Hematopoietic multipotent progenitor cell treated with erythropoietin and hydrocortisone succinate and interleukin-3 and kit ligand, for 8 days (in vitro differentiated cells): ENCODE data around the gene RAD21L1.
"Not testable (repeated sequence)": the region's sequence is repeated elsewhere in the genome, so short reads cannot be mapped to it uniquely, and the experiment has no call there.

Experiments used
- DNase-seq: peaks from one replicate; pipeline ENCODE4 v3.0.0-alpha.2; 2015

RAD21L1 gene

DNA sequence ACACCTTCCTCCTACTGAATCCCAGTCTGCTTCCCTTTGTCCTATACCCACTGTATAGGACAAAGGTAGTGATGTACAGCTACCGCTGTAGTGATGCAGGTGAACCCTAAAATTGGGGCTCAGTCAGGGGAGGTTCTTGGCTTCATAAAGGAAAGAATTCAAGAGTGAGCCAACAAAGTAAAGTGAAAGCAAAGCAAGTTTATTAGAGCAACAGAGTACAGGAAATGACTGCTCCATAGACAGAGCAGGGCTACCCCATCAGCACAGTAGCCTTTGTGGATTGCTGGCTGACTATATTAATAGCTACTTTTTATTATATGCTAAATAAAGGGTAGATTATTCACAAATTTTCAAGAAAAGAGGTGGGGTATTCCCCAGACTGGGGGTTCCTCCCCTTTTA is 25.9 kb upstream of the RAD21L1 start:
- DNase-seq: no peak

DNA sequence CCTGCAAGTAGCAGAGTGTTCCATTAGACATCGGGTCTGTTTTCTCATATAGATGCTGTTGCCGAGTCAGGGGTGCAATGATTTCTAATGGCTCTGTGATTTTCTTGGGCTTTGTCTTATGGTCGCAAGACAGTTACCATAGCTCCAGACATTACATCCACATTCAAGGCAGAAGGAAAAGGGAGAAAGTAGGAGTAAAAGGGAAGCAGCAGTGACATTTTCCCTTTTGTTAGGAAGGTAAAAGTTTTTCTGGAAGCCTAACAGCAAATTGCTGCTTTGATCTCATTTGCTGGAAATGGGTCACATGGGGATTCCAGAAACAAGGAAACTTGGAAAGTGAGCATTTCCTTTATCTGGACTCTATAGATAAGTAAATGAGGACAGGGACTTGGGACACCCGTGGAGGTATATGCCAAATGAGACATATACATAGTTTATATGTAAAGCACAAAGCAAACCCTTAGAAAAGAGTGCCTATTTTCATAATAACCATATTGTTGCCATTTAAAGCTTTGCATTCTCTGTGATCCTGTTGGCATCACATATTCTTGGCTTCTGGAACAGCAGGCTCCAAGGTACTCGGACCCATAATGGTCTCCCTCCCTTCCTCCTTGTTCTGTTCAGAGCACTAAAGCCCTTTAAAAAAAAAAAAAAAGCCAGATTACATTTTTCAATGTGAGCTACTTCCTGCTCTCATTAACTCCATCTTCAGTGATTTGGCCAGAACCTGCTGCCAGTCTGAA is 22.9 kb upstream of the RAD21L1 start, which contains the start of gene C20orf202:
C20orf202 (plus strand) TSS at position 693 of the 743 bp plus-strand sequence. CDS start 132 bp downstream, outside the sequence.
- no peak for DNase-seq

DNA sequence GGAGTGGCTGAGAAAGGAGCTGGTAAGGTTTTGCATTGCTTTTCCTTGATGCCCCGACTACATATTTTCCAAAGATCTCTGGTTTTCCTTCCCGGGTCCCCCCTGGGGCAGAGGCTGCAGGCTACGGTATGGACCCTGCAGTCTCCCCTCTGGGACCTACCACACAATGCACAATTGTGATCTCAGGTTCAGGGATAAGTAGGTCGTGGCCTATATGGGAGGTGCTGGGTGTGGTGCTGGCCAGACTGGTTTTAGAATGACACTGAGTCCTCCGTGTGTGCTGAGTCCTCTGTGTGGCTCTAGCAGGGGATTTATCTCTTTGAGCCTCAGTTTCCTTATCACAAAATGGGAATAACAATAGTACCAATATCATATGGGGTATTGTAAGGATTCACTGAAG is 22.2 kb upstream of the RAD21L1 start:
- no peak for DNase-seq

DNA sequence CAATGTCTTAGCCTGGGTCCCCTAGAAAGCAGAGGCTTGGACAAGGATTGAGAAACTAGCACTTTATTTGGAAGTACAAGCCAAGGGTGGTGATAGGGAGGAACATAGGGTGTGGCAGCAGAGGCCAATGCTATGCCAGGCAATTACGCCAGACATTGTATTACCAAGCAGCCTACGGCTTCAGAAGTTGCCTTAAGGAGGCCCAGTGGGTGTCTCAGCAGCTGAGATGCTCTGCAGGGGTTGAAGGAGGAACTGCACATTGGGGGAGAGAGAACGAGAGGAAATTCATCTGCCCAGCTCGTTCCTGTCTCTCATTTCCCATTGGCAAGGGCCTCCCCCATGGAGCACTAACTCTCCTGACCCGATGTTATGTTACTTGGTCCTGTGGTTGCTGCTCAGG is 21.7 kb upstream of the RAD21L1 start:
- no peak for DNase-seq

DNA sequence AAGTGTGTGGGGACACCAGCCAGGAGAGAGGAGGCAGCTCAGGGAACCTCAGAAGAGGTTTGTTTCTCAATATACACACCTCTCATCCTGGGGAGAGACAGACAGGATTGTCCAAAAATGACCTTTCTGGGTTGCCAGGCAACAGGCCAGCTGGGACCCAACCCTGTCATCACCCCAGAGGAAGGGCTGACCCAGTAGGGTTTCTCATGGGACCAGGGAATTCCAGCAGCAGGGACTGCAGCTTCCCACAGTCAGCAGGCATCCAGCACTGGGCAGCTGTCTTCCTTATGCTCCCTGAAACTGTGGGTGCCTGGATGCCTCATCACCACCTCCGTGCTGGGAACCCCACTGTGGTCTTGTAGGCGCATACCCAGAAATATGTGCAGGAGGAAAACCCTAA is 21.3 kb upstream of the RAD21L1 start:
- no peak for DNase-seq

DNA sequence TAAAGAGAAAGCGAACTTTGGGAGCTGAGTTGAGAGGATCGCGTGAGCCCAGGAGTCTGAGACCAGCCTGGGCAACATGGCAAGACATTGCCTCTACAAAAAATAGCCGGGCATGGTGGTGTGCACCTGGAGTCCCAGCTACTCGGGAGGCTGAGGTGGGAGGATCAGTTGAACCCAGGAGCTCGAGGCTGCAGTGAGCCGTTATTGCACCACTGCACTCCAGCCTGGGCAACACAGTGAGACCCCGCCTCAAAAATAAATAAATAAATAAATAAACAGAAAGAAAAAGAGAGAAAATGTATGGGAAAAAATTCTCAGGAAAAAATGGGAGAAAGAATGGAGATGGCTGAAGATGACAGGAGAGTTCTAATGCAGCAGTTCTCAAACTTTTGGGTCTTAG is 20.0 kb upstream of the RAD21L1 start:
- DNase-seq: no peak

DNA sequence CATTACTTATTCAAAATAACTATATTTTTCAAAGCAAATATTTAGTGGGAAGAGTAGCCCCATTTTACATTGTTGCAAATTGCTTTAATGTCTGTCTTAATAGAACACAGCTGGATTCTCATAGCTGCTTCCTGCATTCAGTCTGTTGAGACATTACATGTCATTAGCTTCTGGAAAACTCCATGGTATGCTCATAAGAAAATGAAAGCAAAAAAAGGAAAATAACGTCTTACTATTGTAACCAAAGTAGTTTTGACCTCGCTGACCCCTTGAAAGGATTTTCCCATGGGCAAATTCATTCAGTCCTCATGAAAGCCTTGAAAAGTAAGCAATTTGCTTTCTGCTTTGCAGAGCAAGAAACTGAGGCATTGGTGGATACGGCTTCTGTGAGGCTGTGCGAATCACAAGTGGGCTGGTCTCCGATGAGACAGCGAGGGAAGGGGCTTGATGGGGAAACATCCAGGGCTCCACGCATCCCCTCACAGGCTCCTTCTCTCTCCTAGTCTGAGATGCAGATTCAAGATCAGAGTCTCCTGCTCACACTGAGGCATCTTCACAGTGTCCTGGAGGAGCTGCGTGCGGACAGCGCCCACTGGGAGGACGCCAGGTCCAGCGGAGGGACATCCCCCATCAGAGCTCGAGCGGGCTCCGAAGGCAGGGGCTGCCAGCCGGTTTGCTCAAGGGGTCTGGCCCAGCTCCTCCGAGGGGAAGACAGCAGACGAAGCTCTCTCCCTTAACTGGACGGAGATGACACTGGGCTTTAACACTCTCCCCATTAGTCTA is 19.3 kb upstream of the RAD21L1 start:
- no peak for DNase-seq

DNA sequence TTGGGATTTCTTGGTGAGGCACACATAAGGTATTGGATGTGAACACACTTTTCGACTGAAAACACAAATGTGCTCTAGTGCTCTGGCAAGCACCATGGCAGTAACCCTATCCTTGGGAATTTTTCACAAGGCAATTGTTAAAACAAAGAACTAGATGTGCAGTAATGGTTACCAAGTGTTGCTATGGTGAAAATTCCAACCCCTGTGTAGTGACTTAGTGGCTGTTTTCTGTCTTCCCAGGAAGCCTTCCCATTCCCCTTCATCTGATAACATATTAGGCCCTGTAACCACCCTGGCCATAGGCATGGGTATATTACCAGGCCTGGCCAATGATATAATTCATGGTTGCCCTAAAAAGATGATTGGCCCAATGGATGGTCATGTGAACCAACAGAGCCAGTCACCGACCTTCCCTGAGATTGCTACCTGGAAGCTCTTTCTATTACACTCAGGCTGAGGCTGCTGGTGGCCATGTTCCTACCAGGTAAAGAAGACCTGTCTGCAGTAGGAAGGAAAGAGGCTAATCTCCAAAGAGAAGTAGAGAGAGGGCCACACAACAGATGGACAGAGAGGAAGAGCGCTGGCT is 18.5 kb upstream of the RAD21L1 start:
- no peak for DNase-seq

DNA sequence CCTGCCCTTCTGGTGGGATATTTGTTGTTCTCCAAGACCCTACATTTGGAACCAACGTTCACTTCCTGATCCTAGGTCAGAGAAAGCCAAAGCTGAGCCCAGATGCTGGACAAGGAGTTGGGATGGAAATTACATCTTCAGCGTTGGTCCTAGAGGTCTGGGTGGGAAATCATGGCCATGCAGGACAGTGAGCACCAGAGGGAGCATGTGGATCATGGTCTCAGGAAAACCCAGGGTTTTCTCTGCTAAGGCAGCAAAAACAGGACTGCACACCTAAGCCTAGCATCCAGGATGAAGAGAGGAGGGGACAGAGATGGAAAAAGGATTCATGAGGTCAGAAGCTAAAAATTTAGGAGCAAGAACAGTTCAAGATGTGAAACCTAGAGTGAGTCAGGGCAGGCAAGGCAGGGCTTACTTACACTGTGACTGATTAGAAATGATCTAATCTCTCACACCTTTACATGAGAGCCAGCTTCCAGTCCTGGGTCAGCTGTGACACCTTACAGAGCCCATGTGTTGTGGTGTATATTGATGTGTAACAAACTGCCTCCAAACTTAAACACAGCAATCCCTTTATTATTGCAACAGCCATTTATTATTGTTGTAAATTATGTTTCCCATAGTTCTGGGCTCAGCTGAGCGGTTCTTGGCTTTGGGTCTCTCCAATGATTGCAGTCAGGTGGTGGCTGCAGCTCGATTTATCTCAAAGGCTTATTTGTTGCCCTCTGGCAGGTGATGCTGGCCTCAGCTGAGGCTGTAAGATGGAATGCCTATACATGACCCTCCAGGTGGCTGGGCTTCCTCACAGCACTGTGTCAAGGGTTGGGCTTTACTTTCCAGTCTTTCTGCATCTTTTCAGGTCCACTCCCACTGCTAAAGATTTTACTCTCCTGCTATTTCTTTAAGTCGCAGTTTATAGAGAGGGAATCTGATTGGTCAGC is 16.1 kb upstream of the RAD21L1 start:
- DNase-seq: no peak

DNA sequence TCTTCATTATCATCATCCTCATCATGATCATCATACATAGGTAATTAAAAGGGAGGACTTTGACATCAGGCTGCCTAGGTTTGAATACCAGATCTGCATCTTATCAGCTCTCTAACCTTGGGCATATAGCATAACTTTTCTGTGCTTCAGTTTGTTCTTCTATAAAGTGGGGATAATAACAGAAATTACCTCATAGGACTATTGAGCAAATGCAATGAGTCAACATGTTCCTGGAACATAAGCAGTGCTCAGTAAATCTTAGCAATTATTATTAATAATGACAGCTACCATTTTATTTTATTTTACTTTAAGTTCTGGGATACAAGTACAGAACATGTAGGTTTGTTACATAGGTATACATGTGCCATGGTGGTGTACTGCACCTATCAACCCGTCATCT is 15.3 kb upstream of the RAD21L1 start:
- no peak for DNase-seq

DNA sequence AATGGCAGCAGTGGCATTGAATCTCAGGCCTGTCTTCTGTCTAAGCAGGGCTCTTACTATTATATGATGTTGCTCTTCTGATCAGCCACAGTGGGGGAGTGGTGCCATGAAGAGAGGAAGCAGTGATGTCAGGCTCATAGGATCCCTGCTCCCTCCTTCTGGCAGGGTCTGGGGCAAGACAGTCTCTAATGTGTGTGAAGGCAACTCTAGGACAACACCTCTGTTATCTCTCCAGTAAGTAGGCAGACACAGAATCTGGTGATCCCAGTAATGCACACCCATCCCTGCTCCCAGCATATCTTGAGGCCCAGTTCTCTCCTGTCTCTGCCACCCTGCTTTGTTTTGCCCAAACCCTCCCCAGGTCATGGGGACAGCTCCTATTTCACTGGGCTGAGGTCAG is 13.8 kb upstream of the RAD21L1 start:
- DNase-seq: peak; percentile 90

DNA sequence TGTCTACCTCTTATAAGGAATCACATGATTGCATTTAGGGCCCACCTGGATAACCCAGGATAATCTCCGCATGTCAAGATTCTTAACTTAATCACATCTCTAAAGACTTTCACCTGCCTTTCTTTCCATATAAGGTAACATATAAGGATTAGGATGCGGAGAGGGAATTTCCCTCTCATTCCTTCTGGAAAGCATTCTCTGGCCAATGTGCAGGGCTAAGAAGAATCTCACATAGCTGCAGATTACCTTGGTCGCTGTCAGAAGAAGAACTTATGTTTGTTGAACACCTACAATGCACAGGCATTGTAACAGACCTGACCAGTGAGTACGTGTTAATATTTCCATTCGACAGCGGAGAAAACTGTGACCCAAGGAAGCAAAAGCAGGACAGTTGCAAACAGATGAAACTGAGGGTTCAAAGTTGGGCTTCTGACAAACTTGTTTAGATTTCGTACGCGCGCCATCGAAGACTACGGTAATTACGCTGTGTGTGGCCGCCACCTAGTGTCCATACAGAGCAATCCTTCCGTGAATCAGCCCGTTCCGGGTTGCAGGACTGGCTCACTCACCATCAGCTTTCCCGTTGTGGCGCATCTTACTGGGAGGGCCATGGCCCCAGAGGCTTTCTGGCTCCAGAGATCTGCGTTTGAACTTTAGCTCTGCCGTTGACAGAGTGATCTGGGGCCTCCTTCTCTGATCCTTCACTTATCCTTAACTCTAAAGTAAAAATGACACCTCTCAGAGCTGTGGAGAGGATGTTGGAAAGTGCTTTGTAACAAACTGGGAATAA is 13.0 kb upstream of the RAD21L1 start:
- DNase-seq: peak; percentile 82

DNA sequence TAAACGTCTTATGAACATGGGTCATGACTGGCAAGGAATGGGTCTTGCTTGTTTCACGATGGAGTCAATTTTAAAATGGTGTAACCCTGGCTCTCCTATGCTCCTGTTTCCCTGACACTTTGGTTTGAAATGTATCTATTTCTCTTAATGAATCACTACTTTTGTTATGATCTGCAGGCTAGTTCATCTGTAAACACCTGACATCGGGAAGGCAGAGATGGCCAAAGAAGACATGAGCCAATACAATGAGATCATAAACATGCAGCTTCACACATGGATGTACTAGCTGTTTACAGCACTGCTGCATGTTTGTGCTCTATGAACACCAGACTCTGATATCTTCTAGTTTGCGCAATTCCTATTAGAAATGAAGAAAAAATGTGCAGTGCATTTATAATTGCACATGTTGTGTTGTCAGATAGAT is 11.0 kb upstream of the RAD21L1 start:
- DNase-seq: no peak

DNA sequence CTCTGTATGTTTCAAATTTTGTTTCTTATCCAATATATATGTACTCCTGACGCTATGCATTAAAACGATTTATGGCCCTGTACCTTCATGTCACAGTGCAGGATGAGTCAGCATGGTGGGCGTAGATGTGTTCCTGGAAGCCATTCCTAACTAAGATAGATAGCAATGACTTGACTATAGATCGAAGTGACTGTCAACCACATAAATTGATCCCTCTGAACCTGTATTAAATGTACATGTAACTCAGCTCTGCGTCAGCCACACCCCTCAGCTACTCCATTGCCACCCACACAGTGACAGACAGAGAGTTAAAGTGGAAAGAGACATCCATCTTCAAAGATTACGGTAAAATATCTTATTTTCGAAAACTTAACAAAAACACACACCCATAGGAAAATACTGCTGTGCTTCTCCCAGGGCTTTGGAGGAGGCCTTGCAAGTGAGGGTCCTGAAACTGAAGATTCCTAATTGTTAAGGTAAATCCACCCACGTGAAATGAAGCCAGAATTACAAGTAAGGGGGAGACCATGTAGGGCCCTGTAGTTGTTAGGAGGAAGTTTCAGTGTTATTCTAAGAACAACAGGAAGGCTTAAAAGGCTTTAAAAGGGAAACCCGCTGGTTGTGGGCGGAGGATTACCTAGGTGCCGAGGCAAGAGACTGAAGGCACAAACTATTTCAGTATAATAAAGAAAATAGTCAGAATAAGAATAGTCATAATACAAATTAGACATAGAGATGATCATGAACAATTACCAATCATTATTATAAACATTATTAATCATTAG is 10.3 kb upstream of the RAD21L1 start:
- peak; percentile 46 for DNase-seq

DNA sequence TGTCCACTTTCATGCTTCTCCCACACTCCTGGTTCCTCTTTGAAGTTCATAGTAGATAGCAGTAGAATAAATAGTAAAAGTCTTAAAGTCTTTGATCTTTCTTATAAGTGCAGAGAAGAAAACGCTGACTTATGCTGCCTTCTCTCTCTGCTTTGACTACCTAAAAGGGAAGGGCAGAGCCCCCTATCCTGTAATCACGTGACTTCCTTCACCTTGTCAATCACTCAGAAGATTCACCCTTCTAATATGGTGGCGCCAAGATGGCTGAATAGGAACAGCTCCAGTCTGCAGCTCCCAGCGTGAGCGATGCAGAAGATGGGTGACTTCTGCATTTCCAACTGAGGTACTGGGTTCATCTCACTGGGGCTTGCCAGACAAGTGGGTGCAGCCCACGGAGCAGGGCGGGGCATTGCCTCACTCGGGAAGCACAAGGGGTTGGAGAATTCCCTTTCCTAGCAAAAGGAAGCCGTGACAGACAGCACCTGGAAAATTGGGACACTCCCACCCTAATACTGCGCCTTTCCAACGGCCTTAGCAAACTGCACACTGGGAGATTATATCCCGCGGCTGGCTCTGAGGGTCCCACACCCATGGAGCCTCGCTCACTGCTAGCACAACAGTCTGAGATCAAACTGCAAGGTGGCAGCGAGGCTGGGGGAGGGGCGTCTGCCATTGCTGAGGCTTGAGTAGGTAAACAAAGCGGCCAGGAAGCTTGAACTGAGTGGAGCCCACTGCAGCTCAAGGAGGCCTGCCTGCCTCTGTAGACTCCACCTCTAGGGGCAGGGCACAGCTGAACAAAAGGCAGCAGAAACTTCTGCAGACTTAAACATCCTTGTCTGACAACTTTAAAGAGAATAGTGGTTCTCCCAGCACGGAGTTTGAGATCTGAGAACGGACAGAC is 9.1 kb upstream of the RAD21L1 start:
- DNase-seq: not testable (repeated sequence)

DNA sequence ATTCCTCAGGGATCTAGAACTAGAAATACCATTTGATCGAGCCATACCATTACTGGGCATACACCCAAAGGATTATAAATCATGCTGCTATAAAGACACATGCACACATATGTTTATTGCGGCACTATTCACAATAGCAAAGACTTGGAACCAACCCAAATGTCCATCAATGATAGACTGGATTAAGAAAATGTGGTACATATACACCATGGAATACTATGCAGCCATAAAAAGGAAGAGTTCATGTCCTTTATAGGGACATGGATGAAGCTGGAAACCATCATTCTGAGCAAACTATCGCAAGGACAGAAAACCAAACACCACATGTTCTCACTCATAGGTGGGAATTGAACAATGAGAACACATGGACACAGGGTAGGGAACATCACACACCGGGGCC is 3.1 kb upstream of the RAD21L1 start:
- DNase-seq: not testable (repeated sequence)

DNA sequence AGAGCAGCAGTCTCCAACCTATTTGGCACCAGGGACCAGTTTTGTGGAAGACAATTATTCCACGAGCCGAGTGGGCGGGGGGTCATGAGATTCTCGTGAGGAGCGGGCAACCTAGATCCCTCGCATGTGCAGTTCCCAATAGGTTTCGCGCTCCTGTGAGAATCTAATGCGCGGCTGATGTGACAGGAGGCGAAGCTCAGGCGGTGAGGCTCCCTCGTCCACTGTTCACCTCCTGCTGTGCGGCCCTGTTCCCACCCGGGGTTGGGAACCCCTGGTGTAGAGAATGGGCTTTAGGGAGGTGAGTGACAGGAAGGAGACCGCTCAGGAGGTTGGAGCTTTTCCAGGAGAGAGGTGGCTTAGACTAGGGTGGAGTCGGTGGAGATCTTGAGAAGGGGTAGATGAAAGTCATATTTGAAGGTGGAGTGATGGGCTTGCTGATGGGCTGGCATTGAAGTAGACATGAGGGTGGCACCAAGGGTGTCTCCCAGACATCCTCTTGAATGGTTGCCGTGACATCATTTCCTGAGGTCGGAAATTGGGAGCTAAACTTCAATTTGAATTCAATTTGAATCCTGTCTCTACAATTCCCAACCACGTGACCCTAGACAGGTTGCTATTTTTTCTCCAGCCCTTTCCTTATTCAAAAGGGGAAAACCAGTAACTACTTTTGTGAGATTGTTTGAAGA is 1.5 kb upstream of the RAD21L1 start:
- no peak for DNase-seq

DNA sequence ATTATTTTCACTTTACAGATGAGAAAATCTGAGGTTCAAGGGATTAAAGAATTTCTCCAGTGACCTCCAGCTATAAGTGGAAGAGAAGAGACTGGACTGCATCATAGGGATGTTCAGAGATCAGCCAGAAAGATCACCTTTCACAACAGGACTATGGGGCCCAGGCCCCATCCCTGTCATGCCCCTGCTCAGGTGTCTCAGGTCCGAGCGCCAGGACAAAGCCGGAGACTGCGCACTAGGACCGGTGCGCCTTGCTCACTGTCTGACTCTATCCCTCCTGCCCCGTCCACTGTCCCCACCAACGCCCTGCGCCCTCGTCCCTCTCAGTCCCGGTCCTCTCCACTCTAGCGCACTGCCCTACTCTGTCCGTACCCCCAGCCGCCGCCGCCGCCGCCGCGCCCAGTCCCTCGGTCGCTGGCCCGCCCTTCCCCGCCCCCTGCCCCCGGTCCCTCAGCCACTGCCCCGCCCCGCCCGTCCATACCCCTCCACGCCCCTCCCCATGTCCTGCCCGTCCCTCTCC is 521 bp upstream of the RAD21L1 start:
- DNase-seq: no peak

DNA sequence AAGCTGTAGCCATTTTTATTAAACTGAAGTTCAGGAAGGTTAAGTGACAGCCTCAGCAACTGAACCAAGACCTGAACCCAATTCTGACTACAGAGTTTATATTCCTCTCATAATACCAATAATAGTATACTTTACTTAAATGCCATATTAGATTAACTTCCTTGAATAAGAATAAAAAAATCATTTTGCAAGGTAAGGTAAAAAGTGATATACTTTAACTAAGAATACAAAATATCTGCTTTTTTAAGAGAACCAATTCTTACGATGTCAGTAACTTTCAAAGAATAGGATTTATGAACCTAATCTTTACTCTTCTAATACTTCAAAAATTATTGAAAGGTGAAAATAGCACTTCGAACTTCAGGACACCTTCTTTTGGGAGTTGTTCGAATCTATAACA is 3.7 kb downstream of the RAD21L1 start:
- no peak for DNase-seq
